Endodermal cell (in vitro differentiated cells): Measurements from ENCODE around the gene ASIP. TPM values are rescaled to one million over a fixed set of nuclear protein-coding genes. Genes with fewer than 3 reads are reported as not detected.
"Not testable (repeated sequence)": the region's sequence is repeated elsewhere in the genome, so short reads cannot be mapped to it uniquely, and the experiment has no call there.

Experiments used
- DNase-seq: peaks from one replicate; pipeline ENCODE4 v3.0.0-alpha.2; 2017
- H3K27ac ChIP-seq: 2 replicates; pipeline ENCODE4 v1.5.1; 2013; ENCODE audit warnings: mild to moderate bottlenecking, low read depth, low read length, moderate library complexity
- H3K27me3 ChIP-seq: 2 replicates; pipeline ENCODE4 v1.6.1; 2013; ENCODE audit warnings: mild to moderate bottlenecking, low read length, moderate library complexity; ENCODE audit not compliant: insufficient read depth, control insufficient read depth, poor library complexity, severe bottlenecking
- H3K36me3 ChIP-seq: 2 replicates; pipeline ENCODE4 v1.7.0; 2013; ENCODE audit warnings: mild to moderate bottlenecking, low read length, moderate library complexity; ENCODE audit not compliant: control insufficient read depth, insufficient read depth
- H3K4me1 ChIP-seq: one replicate; pipeline ENCODE4 v1.7.0; 2013; ENCODE audit warnings: low read length; ENCODE audit not compliant: control insufficient read depth, insufficient read depth
- H3K4me3 ChIP-seq: 2 replicates; pipeline ENCODE4 v1.5.1; 2013; ENCODE audit warnings: mild to moderate bottlenecking, low read length, moderate library complexity
- H3K9ac ChIP-seq: 2 replicates; pipeline ENCODE4 v1.6.1; 2013; ENCODE audit warnings: mild to moderate bottlenecking, low read length, moderate library complexity; ENCODE audit not compliant: poor library complexity, severe bottlenecking; ENCODE audit errors: extremely low read depth
- H3K9me3 ChIP-seq: 2 replicates; pipeline ENCODE4 v1.6.1; 2013; ENCODE audit warnings: mild to moderate bottlenecking, low read length, moderate library complexity; ENCODE audit not compliant: control insufficient read depth
- H3K27ac Mint-ChIP-seq: 2 replicates; pipeline ENCODE4 v1.8.0; 2020; ENCODE audit warnings: mixed read lengths
- H3K27me3 Mint-ChIP-seq: 2 replicates; pipeline ENCODE4 v1.8.0; 2021; ENCODE audit warnings: mild to moderate bottlenecking, mixed read lengths; ENCODE audit not compliant: insufficient read depth
- H3K36me3 Mint-ChIP-seq: 2 replicates; pipeline ENCODE4 v1.8.0; 2020; ENCODE audit warnings: low read depth, mixed read lengths
- H3K4me1 Mint-ChIP-seq: 2 replicates; pipeline ENCODE4 v1.8.0; 2020; ENCODE audit warnings: mixed read lengths
- H3K4me3 Mint-ChIP-seq: 2 replicates; pipeline ENCODE4 v1.8.0; 2020; ENCODE audit warnings: mild to moderate bottlenecking, moderate library complexity, mixed read lengths
- H3K9me3 Mint-ChIP-seq: 2 replicates; pipeline ENCODE4 v1.8.0; 2020; ENCODE audit warnings: mild to moderate bottlenecking, mixed read lengths
- WGBS, 2 experiments: methylation state at CpG; one replicate each; pipeline versions ENCODE4 v1.1.5 to v1.1.7; 2013; ENCODE audit warnings: missing lambda C conversion rate in 2 of 2, mixed read lengths in 1 of 2; ENCODE audit not compliant: insufficient coverage in 1 of 2, insufficient read length in 1 of 2; 5-methylcytosine and 5-hydroxymethylcytosine counted together
- total RNA-seq, 2 donors: library from RNA; stranded (reverse); fragmentation: NEBNext Ultra II Directional in 1 of 2; extraction: Animal tissue kit (Norgen Biotek cat#: 25700) in 1 of 2; gene quantifications; 2 replicates in 1 of 2; 3 replicates in 1 of 2; pipeline ENCODE4 v1.2.1, GENCODE V29; 2021
- TF ChIP-seq, protein P1 (sequence below): fragments of 200-600 bp; sonication (generic); conservative IDR thresholded peaks from 2 replicates; pipeline ENCODE4 v1.5.0; 2021; ENCODE audit warnings: antibody characterized with exemption, mild to moderate bottlenecking

The ASIP gene
- total RNA-seq, 2 donors from 2014 or later: not detected

DNA sequence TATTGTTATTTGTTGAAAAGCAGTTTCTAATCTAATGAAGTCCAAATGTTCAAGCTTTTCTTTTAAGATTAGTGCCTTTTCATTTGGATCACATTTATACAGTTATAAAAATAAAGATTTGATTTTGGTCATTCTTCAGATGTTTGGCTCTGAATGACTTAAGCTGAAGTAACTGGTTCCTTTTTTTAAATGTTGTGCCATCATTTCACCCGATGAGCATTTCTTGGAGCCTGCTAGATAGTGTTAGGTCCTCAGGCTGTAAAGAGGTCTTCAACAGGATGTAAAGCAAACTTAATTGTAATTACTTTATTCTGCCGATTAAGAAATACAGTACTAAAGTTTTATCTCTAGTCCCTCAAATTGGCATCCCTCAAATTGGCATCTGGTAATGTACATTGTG lies 41.2 kb upstream of the ASIP start:
- no peak overlapping the region for H3K27ac Mint-ChIP-seq
- no peak overlapping the region for H3K4me3 Mint-ChIP-seq
- TF ChIP-seq, protein P1, sequence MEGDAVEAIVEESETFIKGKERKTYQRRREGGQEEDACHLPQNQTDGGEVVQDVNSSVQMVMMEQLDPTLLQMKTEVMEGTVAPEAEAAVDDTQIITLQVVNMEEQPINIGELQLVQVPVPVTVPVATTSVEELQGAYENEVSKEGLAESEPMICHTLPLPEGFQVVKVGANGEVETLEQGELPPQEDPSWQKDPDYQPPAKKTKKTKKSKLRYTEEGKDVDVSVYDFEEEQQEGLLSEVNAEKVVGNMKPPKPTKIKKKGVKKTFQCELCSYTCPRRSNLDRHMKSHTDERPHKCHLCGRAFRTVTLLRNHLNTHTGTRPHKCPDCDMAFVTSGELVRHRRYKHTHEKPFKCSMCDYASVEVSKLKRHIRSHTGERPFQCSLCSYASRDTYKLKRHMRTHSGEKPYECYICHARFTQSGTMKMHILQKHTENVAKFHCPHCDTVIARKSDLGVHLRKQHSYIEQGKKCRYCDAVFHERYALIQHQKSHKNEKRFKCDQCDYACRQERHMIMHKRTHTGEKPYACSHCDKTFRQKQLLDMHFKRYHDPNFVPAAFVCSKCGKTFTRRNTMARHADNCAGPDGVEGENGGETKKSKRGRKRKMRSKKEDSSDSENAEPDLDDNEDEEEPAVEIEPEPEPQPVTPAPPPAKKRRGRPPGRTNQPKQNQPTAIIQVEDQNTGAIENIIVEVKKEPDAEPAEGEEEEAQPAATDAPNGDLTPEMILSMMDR: no peak
- H3K36me3 Mint-ChIP-seq: no peaks in the 10 kb centered on the region
- Histone ChIP-seq H3K4me1 (no peaks in the 10 kb centered on the region), H3K4me3 (no peak overlapping the region), H3K36me3 (no peaks in the 10 kb centered on the region), H3K9me3 (no peaks in the 10 kb centered on the region), H3K9ac (no peak overlapping the region), H3K27me3 (no peaks in the 10 kb centered on the region), H3K27ac (no peak overlapping the region)
- no peaks in the 10 kb centered on the region for H3K9me3 Mint-ChIP-seq
- H3K27me3 Mint-ChIP-seq: peaks cover 4% of the 10 kb centered on the region
- peaks cover 5% of the 10 kb centered on the region for H3K4me1 Mint-ChIP-seq
- no peak for DNase-seq
- 86 to 96% methylated on average over 1 to 2 of the region's 2 CpGs for WGBS, 2 experiments

- no peaks in the 10 kb centered on the region for H3K27me3 ChIP-seq
- peaks cover 8% of the 10 kb centered on the region for H3K9me3 Mint-ChIP-seq
- H3K9me3 ChIP-seq: no peaks in the 10 kb centered on the region
- H3K36me3 Mint-ChIP-seq: no peaks in the 10 kb centered on the region
- H3K9ac ChIP-seq: no peak overlapping the region
- H3K4me1 Mint-ChIP-seq: no peaks in the 10 kb centered on the region
- H3K4me3 ChIP-seq: no peak overlapping the region
- 90 to 100% methylated on average over 3 to 4 of the region's 4 CpGs for WGBS, 2 experiments
- no peak overlapping the region for H3K27ac ChIP-seq
- no peak for DNase-seq
- no peaks in the 10 kb centered on the region for H3K4me1 ChIP-seq
- TF ChIP-seq, protein P1: no peak
- peaks cover 4% of the 10 kb centered on the region for H3K27me3 Mint-ChIP-seq
- H3K36me3 ChIP-seq: no peaks in the 10 kb centered on the region
- H3K27ac Mint-ChIP-seq: no peak overlapping the region
- no peak overlapping the region for H3K4me3 Mint-ChIP-seq
These were observed 39.7 kb upstream of the ASIP start for GRCh38 chr20:34201531-34201930.

- H3K27ac ChIP-seq, H3K4me3 ChIP-seq, H3K27me3 ChIP-seq, H3K4me1 ChIP-seq, H3K36me3 ChIP-seq, H3K9me3 ChIP-seq, H3K27ac Mint-ChIP-seq, DNase-seq, H3K36me3 Mint-ChIP-seq, H3K27me3 Mint-ChIP-seq, H3K4me3 Mint-ChIP-seq, H3K9ac ChIP-seq, H3K4me1 Mint-ChIP-seq: not testable (repeated sequence)
- peaks cover 30% of the 10 kb centered on the region for H3K9me3 Mint-ChIP-seq
- WGBS, 2 experiments: 88 to 89% methylated on average over 18 to 21 of the region's 21 CpGs
These were observed 35.9 kb upstream of the ASIP start for GRCh38 chr20:34205172-34205880.

DNA sequence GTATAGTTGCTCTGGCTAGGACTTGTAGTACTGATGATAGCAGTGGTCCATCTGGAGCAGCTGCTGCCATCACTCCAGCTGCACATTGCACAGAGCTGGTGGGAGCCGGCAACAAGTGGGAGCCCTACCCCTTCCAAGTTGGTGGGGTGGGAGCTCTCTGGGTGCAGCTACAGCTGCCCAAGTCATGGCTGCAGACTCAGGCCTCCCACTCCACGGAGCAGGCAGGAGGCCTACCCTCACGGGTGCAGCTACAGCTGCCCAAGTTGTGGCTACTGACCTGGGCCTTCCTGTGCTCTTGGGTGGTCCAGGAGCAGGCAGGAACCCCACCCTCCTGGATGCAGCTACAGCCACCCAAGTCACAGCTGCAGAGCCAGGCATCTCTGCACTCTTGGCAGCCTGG lies 32.1 kb upstream of the ASIP start:
- 83 to 100% methylated on average over 1 to 3 of the region's 3 CpGs for WGBS, 2 experiments
- H3K9me3 Mint-ChIP-seq: peaks cover 42% of the 10 kb centered on the region
- H3K27me3 Mint-ChIP-seq: no peaks in the 10 kb centered on the region

More for the DNA sequence above, 32.1 kb upstream of the ASIP start:
- H3K36me3 Mint-ChIP-seq: no peaks in the 10 kb centered on the region
- no peaks in the 10 kb centered on the region for H3K4me1 ChIP-seq
- TF ChIP-seq, protein P1: no peak
- H3K36me3 ChIP-seq: no peaks in the 10 kb centered on the region
- H3K27ac Mint-ChIP-seq: no peak overlapping the region
- H3K9ac ChIP-seq: no peak overlapping the region
- no peak overlapping the region for H3K4me3 Mint-ChIP-seq
- peaks cover 20% of the 10 kb centered on the region for H3K9me3 ChIP-seq
- H3K4me1 Mint-ChIP-seq: no peaks in the 10 kb centered on the region
- peaks cover 5% of the 10 kb centered on the region for H3K27me3 ChIP-seq
- DNase-seq: no peak
- no peak overlapping the region for H3K27ac ChIP-seq
- H3K4me3 ChIP-seq: no peak overlapping the region
